GM18499 (cell line): ENCODE data around the gene TGM3.

Source experiments
- ATAC-seq: cut with Tn5 transposase; IDR thresholded peaks from one replicate; pipeline ENCODE4 v1.9.1; 2021; ENCODE audit warnings: moderate number of reproducible peaks; ENCODE audit not compliant: insufficient read depth, unreplicated experiment

The TGM3 gene

GRCh38 chr20:2305029-2305428 lies 9.2 kb downstream of the TGM3 start:
- ATAC-seq: no peak

GRCh38 chr20:2305479-2305878 lies 9.7 kb downstream of the TGM3 start:
- ATAC-seq: no peak

- no peak for ATAC-seq
Measured at GRCh38 chr20:2305946-2306345, 10.1 kb downstream of the TGM3 start.

- ATAC-seq: no peak
Measured at GRCh38 chr20:2307136-2307535, 11.3 kb downstream of the TGM3 start.

- no peak for ATAC-seq
Measured at GRCh38 chr20:2311329-2311728, 15.5 kb downstream of the TGM3 start.

GRCh38 chr20:2312876-2313275 lies 17.1 kb downstream of the TGM3 start:
- no peak for ATAC-seq

GRCh38 chr20:2313316-2313715 lies 17.5 kb downstream of the TGM3 start:
- ATAC-seq: no peak

- ATAC-seq: no peak
Measured at GRCh38 chr20:2314759-2315439, 19.1 kb downstream of the TGM3 start.

GRCh38 chr20:2315440-2315778 lies 19.6 kb downstream of the TGM3 start:
- no peak for ATAC-seq

- no peak for ATAC-seq
Measured at GRCh38 chr20:2316847-2317495, 21.2 kb downstream of the TGM3 start.

GRCh38 chr20:2320813-2321658 lies 25.2 kb downstream of the TGM3 start:
- no peak for ATAC-seq

GRCh38 chr20:2323051-2323450 lies 27.2 kb downstream of the TGM3 start:
- no peak for ATAC-seq

- ATAC-seq: no peak
Measured at GRCh38 chr20:2326046-2326445, 30.2 kb downstream of the TGM3 start.

GRCh38 chr20:2327620-2328555 lies 32.1 kb downstream of the TGM3 start:
- no peak for ATAC-seq

- no peak for ATAC-seq
Measured at GRCh38 chr20:2329286-2329685, 33.5 kb downstream of the TGM3 start.

- ATAC-seq: no peak
Measured at GRCh38 chr20:2330090-2330695, 34.4 kb downstream of the TGM3 start.

- no peak for ATAC-seq
Measured at GRCh38 chr20:2331106-2331505, 35.3 kb downstream of the TGM3 start.

- ATAC-seq: no peak
Measured at GRCh38 chr20:2331901-2332565, 36.2 kb downstream of the TGM3 start.

GRCh38 chr20:2332711-2333110 lies 36.9 kb downstream of the TGM3 start:
- no peak for ATAC-seq
